Neural progenitor cell (in vitro differentiated cells): ENCODE data around the gene MADD. TPM values are rescaled to one million over a fixed set of nuclear protein-coding genes. Genes with fewer than 3 reads are reported as not detected.

Experiments used
- DNase-seq: peaks from one replicate; pipeline ENCODE4 v3.0.0-alpha.2; 2016; ENCODE audit warnings: low spot score
- H2AFZ ChIP-seq: fragments of 200-600 bp; sonication (generic); replicated peaks from 2 replicates; pipeline ENCODE4 v1.6.1; 2016; ENCODE audit warnings: antibody characterized with exemption
- H3F3A ChIP-seq: fragments of 200-600 bp; sonication (generic); 2 replicates; pipeline ENCODE4 v1.6.1; 2016; ENCODE audit warnings: antibody characterized with exemption, low read depth
- H3K27ac ChIP-seq: fragments of 200-600 bp; sonication (generic); 2 replicates; pipeline ENCODE4 v1.5.1; 2016; ENCODE audit warnings: mild to moderate bottlenecking
- H3K27me3 ChIP-seq: fragments of 200-600 bp; sonication (generic); 2 replicates; pipeline ENCODE4 v1.6.1; 2016; ENCODE audit warnings: mild to moderate bottlenecking, moderate library complexity
- H3K36me3 ChIP-seq: fragments of 200-600 bp; sonication (generic); 2 replicates; pipeline ENCODE4 v1.5.1; 2016
- H3K4me1 ChIP-seq: fragments of 200-600 bp; sonication (generic); 2 replicates; pipeline ENCODE4 v1.6.1; 2016; ENCODE audit warnings: mixed run types
- H3K4me2 ChIP-seq: fragments of 200-600 bp; sonication (generic); 2 replicates; pipeline ENCODE4 v1.6.1; 2016
- H3K4me3 ChIP-seq: fragments of 200-600 bp; sonication (generic); 2 replicates; pipeline ENCODE4 v1.5.1; 2016
- H3K79me2 ChIP-seq: fragments of 200-600 bp; sonication (generic); 2 replicates; pipeline ENCODE4 v1.6.1; 2016; ENCODE audit warnings: low read depth
- H3K9ac ChIP-seq: fragments of 200-600 bp; sonication (generic); 2 replicates; pipeline ENCODE4 v1.6.1; 2016
- H3K9me3 ChIP-seq: fragments of 200-600 bp; sonication (generic); 2 replicates; pipeline ENCODE4 v1.5.1; 2016; ENCODE audit warnings: low read depth
- H4K20me1 ChIP-seq: fragments of 200-600 bp; sonication (generic); 2 replicates; pipeline ENCODE4 v1.6.1; 2016; ENCODE audit warnings: low read depth
- H3K27ac Mint-ChIP-seq: 3 replicates; pipeline ENCODE4 v1.8.0; 2021; ENCODE audit warnings: mixed read lengths
- H3K27me3 Mint-ChIP-seq: 2 replicates; pipeline ENCODE4 v1.8.0; 2022; ENCODE audit warnings: low read depth, mild to moderate bottlenecking, inconsistent platforms, moderate library complexity, mixed read lengths; ENCODE audit not compliant: insufficient read depth
- H3K36me3 Mint-ChIP-seq: 3 replicates; pipeline ENCODE4 v1.8.0; 2021; ENCODE audit warnings: mixed read lengths
- H3K4me1 Mint-ChIP-seq: 3 replicates; pipeline ENCODE4 v1.8.0; 2021; ENCODE audit warnings: mixed read lengths
- H3K4me3 Mint-ChIP-seq: 3 replicates; pipeline ENCODE4 v1.8.0; 2021; ENCODE audit warnings: mild to moderate bottlenecking, moderate library complexity, mixed read lengths
- H3K9me3 Mint-ChIP-seq: 3 replicates; pipeline ENCODE4 v1.8.0; 2020; ENCODE audit warnings: mixed read lengths
- CTCF ChIP-seq: fragments of 200-600 bp; sonication (generic); IDR thresholded peaks from 2 replicates; pipeline ENCODE4 v1.5.1; 2017; ENCODE audit warnings: antibody characterized with exemption, mild to moderate bottlenecking
- EZH2 ChIP-seq: fragments of 200-600 bp; sonication (generic); IDR thresholded peaks from 2 replicates; pipeline ENCODE4 v1.6.1; 2017; ENCODE audit warnings: antibody characterized with exemption, mild to moderate bottlenecking, moderate library complexity
- EZH2phosphoT487 ChIP-seq: fragments of 200-600 bp; sonication (generic); IDR thresholded peaks from 2 replicates; pipeline ENCODE4 v1.6.1; 2017; ENCODE audit warnings: antibody characterized with exemption
- total RNA-seq: library from RNA; depleted of rRNA; stranded (reverse); fragments of >200 nt; gene quantifications from 2 replicates; pipeline ENCODE4 v1.2.3, GENCODE V29; 2015; ENCODE audit warnings: low replicate concordance

The MADD gene
- total RNA-seq, 1 donor from 2014 or later, result 16.1 TPM

GRCh38 chr11:47375020-47375419 is 105.1 kb downstream of the MADD start:
- no peak overlapping the region for H3K4me2 ChIP-seq
- peaks cover 7% of the 10 kb centered on the region for H3K4me1 Mint-ChIP-seq

GRCh38 chr11:47375546-47376085 is 105.7 kb downstream of the MADD start:
- no peaks in the 10 kb centered on the region for H3K9me3 ChIP-seq
- H3K4me1 ChIP-seq, result no peaks in the 10 kb centered on the region
- H3K27me3 ChIP-seq, result no peaks in the 10 kb centered on the region
- H3K27ac ChIP-seq, result no peak overlapping the region
- TF ChIP-seq CTCF (no peak), EZH2phosphoT487 (no peak), EZH2 (no peak)
- no peaks in the 10 kb centered on the region for H3K79me2 ChIP-seq
- Mint-ChIP-seq H3K36me3 (no peaks in the 10 kb centered on the region), H3K4me1 (peaks cover 7% of the 10 kb centered on the region), H3K4me3 (no peak overlapping the region), H3K9me3 (no peaks in the 10 kb centered on the region), H3K27me3 (peaks cover 2% of the 10 kb centered on the region), H3K27ac (peak overlapping the region; percentile 74)
- no peaks in the 10 kb centered on the region for H3K36me3 ChIP-seq
- no peak overlapping the region for H3K9ac ChIP-seq
- no peaks in the 10 kb centered on the region for H4K20me1 ChIP-seq
- H3K4me3 ChIP-seq, result no peak overlapping the region
- DNase-seq, result no peak
- no peak overlapping the region for H2AFZ ChIP-seq
- H3F3A ChIP-seq, result no peaks in the 10 kb centered on the region
- no peak overlapping the region for H3K4me2 ChIP-seq

More at GRCh38 chr11:47375020-47375419, 105.1 kb downstream of the MADD start:
- Histone ChIP-seq H3K79me2 (no peaks in the 10 kb centered on the region), H3K27ac (no peak overlapping the region), H3K4me1 (no peaks in the 10 kb centered on the region), H3K9ac (no peak overlapping the region), H2AFZ (no peak overlapping the region), H3K4me3 (no peak overlapping the region), H3K9me3 (no peaks in the 10 kb centered on the region), H3K27me3 (no peaks in the 10 kb centered on the region), H3K36me3 (no peaks in the 10 kb centered on the region), H4K20me1 (no peaks in the 10 kb centered on the region), H3F3A (no peaks in the 10 kb centered on the region)
- H3K4me3 Mint-ChIP-seq, result no peak overlapping the region
- no peak for DNase-seq
- no peak for TF ChIP-seq CTCF
- TF ChIP-seq EZH2phosphoT487, result no peak
- no peak for TF ChIP-seq EZH2
- H3K27me3 Mint-ChIP-seq, result peaks cover 2% of the 10 kb centered on the region
- H3K27ac Mint-ChIP-seq, result peak overlapping the region; percentile 18
- no peaks in the 10 kb centered on the region for H3K36me3 Mint-ChIP-seq
- H3K9me3 Mint-ChIP-seq, result no peaks in the 10 kb centered on the region

- Mint-ChIP-seq H3K27me3 (peaks cover 5% of the 10 kb centered on the region), H3K27ac (peak overlapping the region; percentile 74), H3K9me3 (no peaks in the 10 kb centered on the region), H3K4me1 (peaks cover 7% of the 10 kb centered on the region), H3K36me3 (no peaks in the 10 kb centered on the region), H3K4me3 (peak overlapping the region; percentile 3)
- H3F3A ChIP-seq, result no peaks in the 10 kb centered on the region
- H3K4me2 ChIP-seq, result no peak overlapping the region
- no peak for TF ChIP-seq EZH2
- no peak for TF ChIP-seq CTCF
- TF ChIP-seq EZH2phosphoT487, result no peak
- no peaks in the 10 kb centered on the region for H3K79me2 ChIP-seq
- no peaks in the 10 kb centered on the region for H3K36me3 ChIP-seq
- no peak overlapping the region for H3K27ac ChIP-seq
- H3K27me3 ChIP-seq, result no peaks in the 10 kb centered on the region
- no peaks in the 10 kb centered on the region for H3K4me1 ChIP-seq
- H3K9me3 ChIP-seq, result no peaks in the 10 kb centered on the region
- no peak overlapping the region for H2AFZ ChIP-seq
- no peak overlapping the region for H3K4me3 ChIP-seq
- DNase-seq, result no peak
- H3K9ac ChIP-seq, result no peak overlapping the region
- no peaks in the 10 kb centered on the region for H4K20me1 ChIP-seq
Observed at GRCh38 chr11:47376107-47376524, 106.2 kb downstream of the MADD start.
